ENCODE measurements around the gene AIRE. TPM values are rescaled to one million over a fixed set of nuclear protein-coding genes. Genes with fewer than 3 reads are reported as not detected.
A peak's percentile ranks its signal among the peaks of the same experiment; 100 is the strongest.

The AIRE gene
- total RNA-seq, 1 experiment from 2014 or later, result 0.17 TPM

GRCh38 chr21:44301961-44302406 lies 16.3 kb downstream of the AIRE start:
- DNase-seq, result no peak
- Histone ChIP-seq H3K14ac (ENCODE audit: insufficient read depth, low read length) (no peak overlapping the region), H4K91ac (ENCODE audit: insufficient read length, low read depth, low read length) (no peak overlapping the region), H2BK20ac (ENCODE audit: low read depth, low read length, poor library complexity, severe bottlenecking) (no peak overlapping the region), H4K8ac (replicated peaks; ENCODE audit: insufficient read length, low read depth, low read length) (no peak overlapping the region), H3K18ac (ENCODE audit: insufficient read length, low read depth, low read length) (no peak overlapping the region), H3K9me3 (ENCODE audit: control insufficient read depth, low read depth, low read length) (no peaks in the 10 kb centered on the region), H3K23me2 (ENCODE audit: insufficient read length, low read depth, low read length, poor library complexity, severe bottlenecking) (peaks cover 5% of the 10 kb centered on the region), H3K9ac (ENCODE audit: extremely low read depth, insufficient read length, low read length) (no peak overlapping the region), H3K4ac (ENCODE audit: low read depth, low read length) (no peak overlapping the region), H3K4me1 (ENCODE audit: insufficient read depth, low read length) (no peaks in the 10 kb centered on the region; the same call in 1 of the 2 replicates), H2BK120ac (ENCODE audit: low read depth, low read length, poor library complexity, severe bottlenecking) (no peak overlapping the region), H2AFZ (ENCODE audit: low read length) (no peak overlapping the region), H2AK5ac (ENCODE audit: insufficient read length, low read length) (no peak overlapping the region), H4K20me1 (ENCODE audit: control insufficient read depth, insufficient read depth, insufficient read length) (no peaks in the 10 kb centered on the region), H2BK12ac (ENCODE audit: insufficient read length, low read depth, low read length) (no peak overlapping the region), H3K4me2 (ENCODE audit: insufficient read depth, insufficient read length, low read length) (no peak overlapping the region), H3K27me3 (ENCODE audit: insufficient read depth, low read length) (no peaks in the 10 kb centered on the region), H3K79me2 (ENCODE audit: insufficient read depth, low read length) (no peaks in the 10 kb centered on the region), H3T11ph (ENCODE audit: low read length) (no peak overlapping the region), H3K79me1 (ENCODE audit: insufficient read depth, low read depth, low read length, poor library complexity, severe bottlenecking) (no peaks in the 10 kb centered on the region), H2BK5ac (ENCODE audit: insufficient read length, low read length) (no peak overlapping the region), H4K5ac (ENCODE audit: insufficient read length, low read depth, low read length) (no peak overlapping the region), H3K56ac (ENCODE audit: insufficient read length, low read depth, low read length) (no peak overlapping the region), H3K23ac (ENCODE audit: insufficient read length, low read depth, low read length) (no peak overlapping the region), H2BK15ac (ENCODE audit: low read depth, low read length) (no peak overlapping the region), H3K27ac (ENCODE audit: insufficient read length, low read depth, low read length) (no peak overlapping the region)
- H3K27me3 Mint-ChIP-seq (ENCODE audit: low read depth), result peaks cover 11% of the 10 kb centered on the region
- peak; percentile 18; the same call in 1 of the 3 replicates for TF ChIP-seq CTCF (conservative IDR thresholded peaks at IDR 0.05)
- peak overlapping the region; percentile 21 to 38; a peak in 3 of 5 replicates for H3K4me3 Mint-ChIP-seq
- peaks cover 0 to 4% (median 2%) of the 10 kb centered on the region in 3 experiments; a peak in 3 of 7 replicates for H3K36me3 Mint-ChIP-seq (ENCODE audit: insufficient read depth in 1 of 3, low read depth in 3 of 3)
- no CpG with 5 or more reads among the region's 9 CpGs for WGBS (ENCODE audit: extremely low coverage, insufficient read length, low lambda C conversion rate)
- H3K27ac Mint-ChIP-seq, result peak overlapping the region in 1 of 3 experiments; percentile 68; a peak in 1 of 7 replicates
- peaks cover 18 to 32% of the 10 kb centered on the region in 2 experiments for H3K4me1 Mint-ChIP-seq
- H3K9me3 Mint-ChIP-seq, result no peaks in the 10 kb centered on the region
